ENCODE results near the gene PLN.

PLN gene

DNA sequence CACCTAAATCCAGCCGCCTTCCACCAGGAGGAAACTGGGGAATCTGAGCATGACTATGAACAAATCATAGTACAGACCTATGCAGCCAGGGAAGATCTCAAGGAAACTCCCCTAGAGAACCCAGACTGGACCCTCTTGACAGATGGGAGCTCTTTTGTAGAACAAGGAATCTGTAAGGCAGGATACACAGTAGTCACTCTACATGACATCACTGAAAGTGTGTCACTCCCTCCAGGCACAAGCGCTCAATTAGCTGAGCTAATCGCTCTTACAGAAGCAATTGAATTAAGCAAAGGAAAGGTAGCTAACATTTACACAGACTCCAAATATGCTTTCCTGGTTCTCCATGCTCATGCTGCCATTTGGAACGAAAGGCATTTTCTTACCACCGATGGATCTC, 36.8 kb downstream of the PLN start:
- no peak for DNase-seq (ENCODE audit: low read depth)
- TF ChIP-seq, protein P1, sequence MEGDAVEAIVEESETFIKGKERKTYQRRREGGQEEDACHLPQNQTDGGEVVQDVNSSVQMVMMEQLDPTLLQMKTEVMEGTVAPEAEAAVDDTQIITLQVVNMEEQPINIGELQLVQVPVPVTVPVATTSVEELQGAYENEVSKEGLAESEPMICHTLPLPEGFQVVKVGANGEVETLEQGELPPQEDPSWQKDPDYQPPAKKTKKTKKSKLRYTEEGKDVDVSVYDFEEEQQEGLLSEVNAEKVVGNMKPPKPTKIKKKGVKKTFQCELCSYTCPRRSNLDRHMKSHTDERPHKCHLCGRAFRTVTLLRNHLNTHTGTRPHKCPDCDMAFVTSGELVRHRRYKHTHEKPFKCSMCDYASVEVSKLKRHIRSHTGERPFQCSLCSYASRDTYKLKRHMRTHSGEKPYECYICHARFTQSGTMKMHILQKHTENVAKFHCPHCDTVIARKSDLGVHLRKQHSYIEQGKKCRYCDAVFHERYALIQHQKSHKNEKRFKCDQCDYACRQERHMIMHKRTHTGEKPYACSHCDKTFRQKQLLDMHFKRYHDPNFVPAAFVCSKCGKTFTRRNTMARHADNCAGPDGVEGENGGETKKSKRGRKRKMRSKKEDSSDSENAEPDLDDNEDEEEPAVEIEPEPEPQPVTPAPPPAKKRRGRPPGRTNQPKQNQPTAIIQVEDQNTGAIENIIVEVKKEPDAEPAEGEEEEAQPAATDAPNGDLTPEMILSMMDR (IDR thresholded peaks at IDR 0.05; ENCODE audit: low read depth, low read length, missing control alignments), result no peak
- no peak overlapping the region for H3K4me3 ChIP-seq (ENCODE audit: low read depth, low read length)

DNA sequence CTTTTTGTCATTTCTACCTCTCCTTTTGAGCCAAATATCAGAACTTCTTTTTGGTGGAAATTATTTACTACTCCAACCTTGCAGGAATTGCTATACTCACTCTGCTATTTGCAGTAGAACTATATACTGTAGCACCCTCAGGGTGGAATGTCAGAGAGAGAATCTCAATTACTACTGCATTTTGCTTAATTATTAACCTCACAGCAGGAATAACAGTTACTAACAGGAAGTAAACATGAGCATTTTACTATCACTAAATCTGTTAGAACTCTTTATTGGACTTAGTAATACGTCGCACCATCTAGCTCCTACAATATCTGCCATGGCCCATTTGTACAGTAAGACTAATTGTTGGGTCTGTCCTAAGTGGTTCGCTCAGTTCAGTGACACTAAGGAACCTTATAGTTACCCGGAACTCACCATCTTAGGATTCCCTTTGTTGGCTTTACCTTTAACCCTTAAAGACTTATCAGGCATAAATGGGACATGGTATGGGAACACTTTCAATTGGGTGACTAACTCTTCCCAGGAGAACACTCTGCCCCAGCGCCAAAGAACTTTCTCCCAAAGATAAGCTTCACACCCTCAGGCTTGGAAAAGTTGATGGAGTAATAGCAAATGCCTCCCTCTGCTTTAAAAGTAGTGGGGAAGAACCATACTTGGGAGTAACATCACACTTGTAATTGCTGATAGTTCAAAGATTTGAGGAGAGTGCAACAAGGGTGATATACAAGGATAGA, 38.8 kb downstream of the PLN start:
- TF ChIP-seq, protein P1 (IDR thresholded peaks at IDR 0.05; ENCODE audit: low read depth, low read length, missing control alignments), result no peak
- H3K4me3 ChIP-seq (ENCODE audit: low read depth, low read length), result no peak overlapping the region
- no peak for DNase-seq (ENCODE audit: low read depth)

DNA sequence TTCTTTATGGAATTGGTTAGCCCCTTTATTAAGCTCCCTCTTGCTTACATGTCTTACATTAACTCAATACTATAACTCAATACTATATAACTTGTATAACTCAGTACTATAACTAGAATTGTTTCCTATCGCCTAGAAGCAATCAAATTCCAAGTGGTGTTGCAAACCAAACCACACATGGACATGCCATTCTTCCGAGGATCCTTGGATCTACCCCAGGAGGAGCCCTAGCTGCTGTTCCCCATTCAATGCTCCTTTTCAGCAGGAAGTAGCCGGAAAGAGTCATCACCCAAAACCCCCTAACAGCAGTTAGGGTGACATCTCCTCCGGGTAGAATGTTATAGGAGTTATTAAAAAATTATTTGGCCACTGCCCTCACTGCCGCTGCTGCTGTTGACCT, 40.5 kb downstream of the PLN start:
- no peak overlapping the region for H3K4me3 ChIP-seq (ENCODE audit: low read depth, low read length)
- DNase-seq (ENCODE audit: low read depth), result no peak
- TF ChIP-seq, protein P1 (IDR thresholded peaks at IDR 0.05; ENCODE audit: low read depth, low read length, missing control alignments), result no peak

DNA sequence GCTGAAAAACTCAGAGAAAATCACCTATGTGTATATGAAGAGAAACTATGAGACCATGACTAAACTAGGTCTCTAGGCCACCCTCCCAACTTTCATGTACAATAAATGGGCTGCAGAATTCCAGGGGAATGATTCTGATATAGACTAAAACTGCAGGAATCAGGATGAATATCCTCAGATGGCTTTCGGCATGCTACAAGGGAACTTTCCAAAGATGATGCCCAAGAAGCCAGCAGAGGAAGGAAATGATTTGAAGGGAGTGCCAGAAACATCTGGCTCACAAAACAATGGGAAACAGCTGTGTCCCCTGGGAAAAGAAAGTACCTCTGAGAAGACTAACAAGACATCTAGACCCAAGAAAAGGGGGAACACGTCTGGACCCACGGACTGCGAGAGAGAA, 41.1 kb downstream of the PLN start:
- no peak overlapping the region for H3K4me3 ChIP-seq (ENCODE audit: low read depth, low read length)
- TF ChIP-seq, protein P1 (IDR thresholded peaks at IDR 0.05; ENCODE audit: low read depth, low read length, missing control alignments), result no peak
- no peak for DNase-seq (ENCODE audit: low read depth)

DNA sequence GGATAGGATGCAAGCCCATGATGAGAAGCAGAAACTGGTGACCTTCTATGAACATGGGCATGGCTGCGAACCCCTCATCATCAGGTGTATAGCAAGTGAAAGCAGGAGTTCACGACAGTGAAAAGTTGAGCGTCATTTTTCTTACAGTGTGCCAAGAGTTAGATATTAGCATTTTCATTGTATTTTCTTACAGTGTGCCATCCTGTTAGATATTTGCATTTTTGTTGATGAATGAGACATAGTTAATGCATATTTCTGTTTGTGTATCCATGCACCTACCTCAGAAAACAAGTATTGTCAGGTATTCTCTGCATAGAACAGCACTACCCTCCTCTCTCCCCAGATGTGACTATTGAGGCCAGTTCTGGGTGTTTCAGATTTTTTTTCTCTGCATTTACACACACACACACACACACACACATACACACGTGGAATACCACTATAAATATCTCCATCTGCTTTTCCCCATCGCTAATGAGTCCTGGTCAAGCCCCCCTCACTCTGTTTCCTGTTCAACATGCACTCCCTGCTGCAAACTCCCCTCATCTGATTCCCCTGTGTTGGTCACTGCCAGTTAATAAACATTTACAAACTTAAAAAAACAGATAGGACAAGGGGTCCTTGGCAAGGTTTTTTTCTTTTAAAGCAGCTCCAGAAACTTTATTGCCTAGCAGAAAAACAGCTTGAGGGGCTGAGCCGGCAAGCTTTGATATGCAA, 41.7 kb downstream of the PLN start:
- TF ChIP-seq, protein P1 (IDR thresholded peaks at IDR 0.05; ENCODE audit: low read depth, low read length, missing control alignments), result no peak
- no peak overlapping the region for H3K4me3 ChIP-seq (ENCODE audit: low read depth, low read length)
- no peak for DNase-seq (ENCODE audit: low read depth)

DNA sequence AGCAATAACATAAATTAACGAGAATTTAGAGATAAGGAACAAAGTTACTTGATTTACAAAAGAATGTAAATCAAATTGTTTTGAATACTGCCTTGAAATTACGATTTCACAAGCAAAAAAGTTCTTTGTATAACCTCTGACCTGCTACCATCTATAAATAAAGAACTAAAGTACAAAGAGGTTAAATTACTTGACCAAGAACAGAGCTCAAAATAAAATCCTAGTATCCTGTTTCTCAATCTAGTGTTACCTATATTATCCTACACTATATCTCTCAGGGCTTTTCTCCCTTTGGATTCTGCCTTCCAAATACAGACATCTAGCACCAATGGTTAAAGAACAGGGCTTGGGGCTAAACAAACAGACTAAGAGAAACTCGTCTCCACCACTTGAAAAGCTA, 43.8 kb downstream of the PLN start:
- DNase-seq (ENCODE audit: low read depth), result no peak
- TF ChIP-seq, protein P1 (IDR thresholded peaks at IDR 0.05; ENCODE audit: low read depth, low read length, missing control alignments), result no peak
- H3K4me3 ChIP-seq (ENCODE audit: low read depth, low read length), result no peak overlapping the region

All from GM12864 (cell line).